Heart right ventricle (tissue), 16 donors: ENCODE measurements around the gene C1S. TPM values are rescaled to one million over a fixed set of nuclear protein-coding genes. Genes with fewer than 3 reads are reported as not detected.
A peak's percentile ranks its signal among the peaks of the same experiment; 100 is the strongest.

Source experiments
- ATAC-seq, 8 donors: fragments of 200-7000 bp; cut with Tn5 transposase; one replicate each; pipeline ENCODE4 v1.9.1; 2020; ENCODE audit warnings: mild to moderate bottlenecking in 8 of 8, moderate library complexity in 8 of 8, moderate number of reproducible peaks in 1 of 8
- DNase-seq, 2 donors: peaks; one replicate each; pipeline ENCODE4 v3.0.0-alpha.2; 2020
- H3K27ac ChIP-seq, 10 donors: fragments of 200-600 bp; sonication (generic) in 2 of 10; one replicate each; pipeline versions ENCODE4 v1.5.0 to v1.8.0; 2020 to 2022; ENCODE audit warnings: mild to moderate bottlenecking in 3 of 10
- H3K27me3 ChIP-seq, 7 donors: fragments of 200-600 bp; one replicate each; pipeline ENCODE4 v1.8.0; 2021 to 2022; ENCODE audit warnings: mild to moderate bottlenecking in 2 of 7
- H3K36me3 ChIP-seq, 9 donors: fragments of 200-600 bp; sonication (generic) in 1 of 9; one replicate each; pipeline versions ENCODE4 v1.5.0 to v1.8.0; 2020 to 2022; ENCODE audit warnings: mild to moderate bottlenecking in 2 of 9
- H3K4me1 ChIP-seq, 9 donors: fragments of 200-600 bp; sonication (generic) in 1 of 9; one replicate each; pipeline versions ENCODE4 v1.5.0 to v1.8.0; 2020 to 2022; ENCODE audit warnings: mild to moderate bottlenecking in 4 of 9
- H3K4me3 ChIP-seq, 10 donors: fragments of 200-600 bp; sonication (generic) in 2 of 10; one replicate each; pipeline versions ENCODE4 v1.5.0 to v1.8.0; 2020 to 2022; ENCODE audit warnings: mild to moderate bottlenecking in 7 of 10, moderate library complexity in 2 of 10
- H3K9me3 ChIP-seq, 11 donors: fragments of 200-600 bp in 10 of 11; sonication (generic) in 2 of 11; one replicate each; pipeline versions ENCODE4 v1.5.0 to v1.8.0; 2013 to 2022; ENCODE audit warnings: mild to moderate bottlenecking in 2 of 11, control low read depth in 1 of 11, moderate library complexity in 1 of 11
- CTCF ChIP-seq, 9 donors: fragments of 200-600 bp; sonication (generic) in 2 of 9; IDR thresholded peaks; one replicate each; pipeline versions ENCODE4 v1.5.0 to v1.8.0; 2021 to 2022; ENCODE audit warnings: antibody characterized with exemption in 9 of 9, mild to moderate bottlenecking in 5 of 9, moderate library complexity in 1 of 9
- WGBS, 2 donors: extraction: QIAGEN DNeasy Blood & Tissue Kit; methylation state at CpG; one replicate each; pipeline ENCODE4 v1.1.7; 2013; ENCODE audit warnings: inconsistent platforms in 1 of 2; 5-methylcytosine and 5-hydroxymethylcytosine counted together
- intact Hi-C, 10 donors: fragments of 100-400 bp; cut with DNase I; formaldehyde crosslinking; loops; one replicate each; pipeline versions ENCODE4 v1.11.1 to v1.14.2; 2022
- polyA plus RNA-seq, 2 donors: library from polyadenylated mRNA; stranded (reverse); fragments of 200-250 nt; gene quantifications; one replicate each; pipeline ENCODE4 v1.2.3, GENCODE V29; 2013
- total RNA-seq, 10 donors: library from RNA; stranded (reverse); fragmentation: NEBNext Ultra II Directional in 3 of 10; extraction: Animal tissue kit (Norgen Biotek cat#: 25700) in 3 of 10; gene quantifications; one replicate each; pipeline versions ENCODE4 v1.2.1 to v1.2.4, GENCODE V29; 2021 to 2023
- donor health status: Arrhythmogenic right ventricular cardiomyopathy.
- donor health status: ischemic (EF 13 %, LVEDD 7.1; RV severe dilation, severe dysfunction).
- donor health status: healthy with polysubstance abuse.
- donor health status: DM: no; HTN: yes; CAD: no.
- donor health status: DM: no; HTN: no; CAD: no.
- donor health status: ischemic (EF 25% LVEDD 6.9; RV normal size, moderate dysfunction).
- donor health status: ischemic (EF 25% LVEDD 5.7; RV mildly dilated, moderate dysfunction).
- donor health status: healthy.
- donor health status: DM: yes; HTN: yes; CAD: no.
- donor health status: Ischemic cardiomyopathy.
- donor health status: ischemic (EF 35%, LVEDD 5.7; RV mildly dilated, moderate dysfunction).
- donor health status: nonischemic (EF 11% LVEDD 7.7; RV severe dilation, severe dysfunction).
- donor health status: DM: yes; HTN: yes; CAD: no.
- donor health status: PGD.
- donor health status: ischemic (EF 29% LVEDD 5.4; RV normal size, mild dysfunction).
- donor health status: nonischemic (EF 23%, LVEDD 6.1; RV moderate dilation, normal function).

C1S gene
- total and polyA plus RNA-seq, 12 donors: 25.1 to 151 (median 53.5) TPM

GRCh38 chr12:7081037-7081436 is 20.5 kb downstream of the C1S start:
- Histone ChIP-seq H3K27ac (no peak overlapping the region), H3K27me3 (no peaks in the 10 kb centered on the region), H3K9me3 (no peaks in the 10 kb centered on the region), H3K36me3 (peaks cover 0 to 42% (median 4%) of the 10 kb centered on the region in 9 donors), H3K4me3 (no peak overlapping the region), H3K4me1 (peaks cover 0 to 10% (median 0%) of the 10 kb centered on the region in 9 donors)
- TF ChIP-seq CTCF (IDR thresholded peaks at IDR 0.05): no peak
- DNase-seq: no peak
- peak in 1 of 8 donors; percentile 44 for ATAC-seq
- intact Hi-C loops: no loop called here
- 85 to 92% methylated on average over 14 of the region's 14 CpGs for WGBS, 2 donors

- Histone ChIP-seq H3K27ac (no peak overlapping the region), H3K27me3 (no peaks in the 10 kb centered on the region), H3K36me3 (peaks cover 0 to 63% (median 4%) of the 10 kb centered on the region in 9 donors), H3K4me1 (peaks cover 0 to 10% (median 0%) of the 10 kb centered on the region in 9 donors), H3K9me3 (no peaks in the 10 kb centered on the region), H3K4me3 (no peak overlapping the region)
- ATAC-seq (no peak), DNase-seq (no peak)
- intact Hi-C loops: no loop called here
- no peak for TF ChIP-seq CTCF (IDR thresholded peaks at IDR 0.05)
Observed at GRCh38 chr12:7083125-7083524, 22.6 kb downstream of the C1S start.

- TF ChIP-seq CTCF (IDR thresholded peaks at IDR 0.05): no peak
- H3K27ac ChIP-seq: peak overlapping the region in 2 of 10 donors; percentile 79 to 83
- H3K4me3 ChIP-seq: no peak overlapping the region
- intact Hi-C loops: no loop called here
- peaks cover 0 to 49% (median 4%) of the 10 kb centered on the region in 9 donors for H3K36me3 ChIP-seq
- H3K9me3 ChIP-seq: no peaks in the 10 kb centered on the region
- DNase-seq: no peak
- WGBS, 2 donors: 88 to 93% methylated on average over 11 of the region's 11 CpGs
- H3K27me3 ChIP-seq: no peaks in the 10 kb centered on the region
- H3K4me1 ChIP-seq: peaks cover 0 to 26% (median 16%) of the 10 kb centered on the region in 9 donors
- no peak for ATAC-seq
Observed at GRCh38 chr12:7089196-7089871, 28.8 kb downstream of the C1S start.

GRCh38 chr12:7090222-7090998 is 29.9 kb downstream of the C1S start:
- no peak for TF ChIP-seq CTCF (IDR thresholded peaks at IDR 0.05)
- Histone ChIP-seq H3K27me3 (no peaks in the 10 kb centered on the region), H3K36me3 (peaks cover 0 to 45% (median 4%) of the 10 kb centered on the region in 9 donors), H3K4me1 (peaks cover 0 to 26% (median 16%) of the 10 kb centered on the region in 9 donors), H3K27ac (peak overlapping the region in 8 of 10 donors; percentile 9 to 84 (median 79)), H3K9me3 (no peaks in the 10 kb centered on the region), H3K4me3 (peak overlapping the region in 8 of 10 donors; percentile 37 to 67 (median 60))
- intact Hi-C loops: loop anchor here in 6 of 10 donors (5.0 to 10.0 kb wide), 6 partner anchors 123 to 168 kb away; partner anchors contain the start of genes C12orf57 (in 3 of the 6) and RNU7-1 (in 3 of the 6)
- WGBS, 2 donors: 78% methylated on average over 16 of the region's 16 CpGs
- ATAC-seq (peak in 1 of 8 donors; percentile 18), DNase-seq (no peak)
